H1 (cell line): ENCODE results near the gene UBE3C. TPM values are rescaled to one million over a fixed set of nuclear protein-coding genes. Genes with fewer than 3 reads are reported as not detected.

Experiments
- CTCF ChIA-PET: fragments of 300-600 bp; sonication (Branson Sonifier 250); formaldehyde crosslinking; loops from one replicate; lab custom pipeline; 2021; ENCODE audit not compliant: partially characterized antibody; lab: Charles Lee
- POLR2A ChIA-PET: fragments of 300-600 bp; sonication (Branson Sonifier 250); formaldehyde crosslinking; loops from one replicate; lab custom pipeline; 2021; ENCODE audit warnings: inconsistent platforms; ENCODE audit not compliant: partially characterized antibody; lab: Charles Lee
- DNase-seq, 2 experiments: peaks; one replicate each; pipeline versions ENCODE4 v3.0.0 to v3.0.0-alpha.2; 2010 to 2022; ENCODE audit warnings: low spot score in 2 of 2, low read depth in 1 of 2, mixed read lengths in 1 of 2
- FAIRE-seq: peaks from 2 replicates; lab custom pipeline; 2011; peaks lifted over from hg19 to GRCh38; lab: Jason Lieb, UNC
- H2AFZ ChIP-seq: 2 replicates; pipeline ENCODE4 v1.8.1; 2012; ENCODE audit warnings: low read length, inconsistent platforms
- H2AK5ac ChIP-seq: 2 replicates; pipeline ENCODE4 v1.6.1; 2013; ENCODE audit warnings: low read depth, low read length
- H2BK120ac ChIP-seq: replicated peaks from 2 replicates; pipeline ENCODE3; 2013; ENCODE audit warnings: low read depth, low read length, inconsistent platforms
- H2BK12ac ChIP-seq: 2 replicates; pipeline ENCODE4 v1.6.1; 2013; ENCODE audit warnings: low read depth, low read length
- H2BK15ac ChIP-seq: 2 replicates; pipeline ENCODE4 v1.6.1; 2013; ENCODE audit warnings: low read length
- H2BK20ac ChIP-seq: 2 replicates; pipeline ENCODE4 v1.6.1; 2013; ENCODE audit warnings: low read length
- H2BK5ac ChIP-seq: 2 replicates; pipeline ENCODE4 v1.6.1; 2013; ENCODE audit warnings: low read depth, low read length
- H3K14ac ChIP-seq: 2 replicates; pipeline ENCODE4 v1.6.1; 2013; ENCODE audit warnings: inconsistent platforms; ENCODE audit not compliant: insufficient read length
- H3K18ac ChIP-seq: 2 replicates; pipeline ENCODE4 v1.6.1; 2013; ENCODE audit warnings: low read length; ENCODE audit errors: extremely low read depth
- H3K23ac ChIP-seq: 2 replicates; pipeline ENCODE4 v1.6.1; 2013; ENCODE audit warnings: inconsistent platforms; ENCODE audit not compliant: insufficient read length
- H3K23me2 ChIP-seq: 2 replicates; pipeline ENCODE4 v1.6.1; 2013; ENCODE audit warnings: low read depth, low read length
- H3K27ac ChIP-seq: 2 replicates; pipeline ENCODE4 v1.6.1; 2011; ENCODE audit warnings: low read depth, low read length, inconsistent platforms
- H3K27me3 ChIP-seq, 4 experiments: replicated peaks in 1 of 4; 1 replicate in 1 of 4; 2 replicates in 3 of 4; pipeline versions ENCODE4 v1.6.1 to v1.8.1; 2011 to 2013; ENCODE audit warnings: low read length in 3 of 4, mild to moderate bottlenecking in 3 of 4, inconsistent platforms in 2 of 4, mixed read lengths in 2 of 4, moderate library complexity in 1 of 4; ENCODE audit not compliant: control insufficient read depth in 3 of 4, insufficient read depth in 3 of 4; ENCODE audit errors: extremely low read depth in 1 of 4
- H3K36me3 ChIP-seq, 4 experiments: 2 replicates each; pipeline versions ENCODE4 v1.6.1 to v1.8.1; 2011 to 2013; ENCODE audit warnings: mild to moderate bottlenecking in 4 of 4, low read length in 3 of 4, moderate library complexity in 2 of 4, control low read depth in 1 of 4, inconsistent platforms in 1 of 4; ENCODE audit not compliant: insufficient read depth in 4 of 4, control insufficient read depth in 2 of 4
- H3K4ac ChIP-seq: replicated peaks from 2 replicates; pipeline ENCODE3; 2013; ENCODE audit warnings: low read length, low read depth, mixed read lengths, inconsistent platforms; ENCODE audit not compliant: insufficient read length
- H3K4me1 ChIP-seq, 4 experiments: replicated peaks in 1 of 4; 1 replicate in 1 of 4; 2 replicates in 3 of 4; pipeline versions ENCODE4 v1.6.1 to v1.8.1; 2011 to 2013; ENCODE audit warnings: low read length in 3 of 4, inconsistent platforms in 2 of 4, mixed read lengths in 1 of 4; ENCODE audit not compliant: insufficient read depth in 4 of 4, control insufficient read depth in 3 of 4
- H3K4me2 ChIP-seq, 2 experiments: 2 replicates each; pipeline versions ENCODE4 v1.6.1 to v1.8.1; 2011 to 2013; ENCODE audit warnings: low read depth in 2 of 2, low read length in 2 of 2, control low read depth in 1 of 2, inconsistent platforms in 1 of 2, mild to moderate bottlenecking in 1 of 2; ENCODE audit not compliant: insufficient read depth in 1 of 2
- H3K4me3 ChIP-seq, 4 experiments: fragments of 200-600, 300-600 bp in 1 of 4; sonication (generic), shearing (Covaris generic), sonication (Bioruptor Twin) in 1 of 4; 2 replicates each; pipeline versions ENCODE4 v1.5.1 to v1.8.1; 2011 to 2016; ENCODE audit warnings: low read length in 4 of 4, low read depth in 3 of 4, control low read depth in 2 of 4, inconsistent platforms in 2 of 4, mild to moderate bottlenecking in 2 of 4, mixed read lengths in 1 of 4, moderate library complexity in 1 of 4; ENCODE audit not compliant: insufficient read depth in 2 of 4; ENCODE audit errors: extremely low read depth in 1 of 4
- H3K56ac ChIP-seq: replicated peaks from 2 replicates; pipeline ENCODE3; 2013; ENCODE audit warnings: low read depth, mild to moderate bottlenecking, mixed read lengths, low read length, inconsistent platforms; ENCODE audit not compliant: insufficient read length
- H3K79me1 ChIP-seq: 2 replicates; pipeline ENCODE4 v1.6.1; 2013; ENCODE audit warnings: low read depth, low read length, control low read depth
- H3K79me2 ChIP-seq, 2 experiments: 2 replicates each; pipeline versions ENCODE4 v1.6.1 to v1.8.1; 2012 to 2013; ENCODE audit warnings: low read length in 2 of 2, mild to moderate bottlenecking in 2 of 2, inconsistent platforms in 1 of 2; ENCODE audit not compliant: insufficient read depth in 2 of 2, control insufficient read depth in 1 of 2
- H3K9ac ChIP-seq, 4 experiments: replicated peaks in 1 of 4; 1 replicate in 1 of 4; 2 replicates in 3 of 4; pipeline versions ENCODE4 v1.6.1 to v1.8.1; 2011 to 2013; ENCODE audit warnings: low read depth in 3 of 4, low read length in 3 of 4, control low read depth in 2 of 4, mild to moderate bottlenecking in 2 of 4, moderate library complexity in 2 of 4, inconsistent platforms in 1 of 4; ENCODE audit errors: extremely low read depth in 1 of 4
- H3K9me3 ChIP-seq, 2 experiments: 2 replicates each; pipeline versions ENCODE4 v1.6.1 to v1.8.1; 2012 to 2013; ENCODE audit warnings: mild to moderate bottlenecking in 2 of 2, moderate library complexity in 2 of 2, control low read depth in 1 of 2, inconsistent platforms in 1 of 2, low read depth in 1 of 2, low read length in 1 of 2, mixed read lengths in 1 of 2; ENCODE audit not compliant: insufficient read depth in 2 of 2
- H4K20me1 ChIP-seq, 2 experiments: replicated peaks in 1 of 2; 2 replicates each; pipeline versions ENCODE3 to v1.8.1; 2011 to 2013; ENCODE audit warnings: inconsistent platforms in 2 of 2, low read length in 2 of 2, mild to moderate bottlenecking in 1 of 2; ENCODE audit not compliant: insufficient read depth in 2 of 2, control insufficient read depth in 1 of 2
- H4K5ac ChIP-seq: 2 replicates; pipeline ENCODE4 v1.6.1; 2013; ENCODE audit warnings: low read length, low read depth, mixed read lengths, inconsistent platforms; ENCODE audit not compliant: insufficient read length
- H4K8ac ChIP-seq: 2 replicates; pipeline ENCODE4 v1.8.0; 2013; ENCODE audit warnings: mild to moderate bottlenecking, moderate library complexity, low read length, inconsistent platforms; ENCODE audit not compliant: insufficient read depth; ENCODE audit errors: extremely low read depth
- H4K91ac ChIP-seq: replicated peaks from 2 replicates; pipeline ENCODE3; 2013; ENCODE audit warnings: low read length, mixed read lengths, inconsistent platforms; ENCODE audit not compliant: insufficient read length
- BACH1 ChIP-seq: IDR thresholded peaks from 2 replicates; pipeline ENCODE4 v1.6.1; 2012; ENCODE audit warnings: low read length, improper control_type of control experiment
- BCL11A ChIP-seq, 2 experiments: IDR thresholded peaks; one replicate each; pipeline ENCODE4 v1.6.1; 2011; ENCODE audit warnings: low read depth in 2 of 2, low read length in 2 of 2, mild to moderate bottlenecking in 2 of 2
- CBX8 ChIP-seq: fragments of 300-800, 300-1000 bp; sonication (generic); IDR thresholded peaks from 2 replicates; pipeline ENCODE4 v1.7.1; 2016; ENCODE audit warnings: low read depth, low read length, borderline replicate concordance
- CREB1 ChIP-seq: IDR thresholded peaks from 2 replicates; pipeline ENCODE4 v1.6.1; 2012; ENCODE audit warnings: inconsistent platforms
- JUND ChIP-seq: IDR thresholded peaks from 2 replicates; pipeline ENCODE4 v1.6.1; 2011; ENCODE audit warnings: mild to moderate bottlenecking, improper control_type of control experiment, low read length
- KDM5A ChIP-seq: fragments of 200-600 bp; IDR thresholded peaks from 2 replicates; pipeline ENCODE4 v1.7.1; 2012; ENCODE audit warnings: mild to moderate bottlenecking, low read length, inconsistent platforms, mixed read lengths
- POU5F1 ChIP-seq: IDR thresholded peaks from 2 replicates; pipeline ENCODE4 v1.6.1; 2011; ENCODE audit warnings: low read depth, mild to moderate bottlenecking, low read length, moderate library complexity
- SAP30 ChIP-seq: fragments of 300-600 bp; sonication (generic); IDR thresholded peaks from 2 replicates; pipeline ENCODE4 v1.7.1; 2012; ENCODE audit warnings: low read length, moderate library complexity, mild to moderate bottlenecking, inconsistent platforms; ENCODE audit not compliant: insufficient read depth, insufficient replicate concordance
- WGBS, 2 experiments: shearing (Covaris generic) in 1 of 2; methylation state at CpG; one replicate each; pipeline versions ENCODE4 v1.1.6 to v1.1.7; 2013 to 2015; ENCODE audit warnings: low lambda C conversion rate in 2 of 2, mixed read lengths in 2 of 2, inconsistent platforms in 1 of 2, low coverage in 1 of 2, missing lambda C conversion rate in 1 of 2; ENCODE audit not compliant: insufficient replicate concordance in 2 of 2, insufficient coverage in 1 of 2, insufficient read length in 1 of 2; ENCODE audit errors: extremely low coverage in 1 of 2, missing lambda C conversion rate in 1 of 2; 5-methylcytosine and 5-hydroxymethylcytosine counted together
- polyA plus RNA-seq, 7 experiments: library from polyadenylated mRNA; depleted of rRNA in 3 of 7; stranded (reverse) in 5 of 7; unstranded in 2 of 7; fragments of >200 nt in 5 of 7; fragments of 200-250 nt in 2 of 7; gene quantifications; 1 replicate in 5 of 7; 2 replicates in 1 of 7; 4 replicates in 1 of 7; pipeline versions ENCODE4 v1.2.1 to v1.2.3, GENCODE V29; 2011 to 2013; ENCODE audit warnings: missing spikeins in 2 of 7, mixed read lengths in 2 of 7
- total RNA-seq: library from RNA; stranded (reverse); fragmentation: NEBNext Ultra II Directional; extraction: Animal tissue kit (Norgen Biotek cat#: 25700); gene quantifications from 2 replicates; pipeline ENCODE4 v1.2.1, GENCODE V29; 2021

UBE3C gene
- total and polyA plus RNA-seq, 2 of the 8 experiments (the other 6 are each of a cell fraction or from before 2014, with no cell fraction given): 32.0 to 54.1 TPM

DNA sequence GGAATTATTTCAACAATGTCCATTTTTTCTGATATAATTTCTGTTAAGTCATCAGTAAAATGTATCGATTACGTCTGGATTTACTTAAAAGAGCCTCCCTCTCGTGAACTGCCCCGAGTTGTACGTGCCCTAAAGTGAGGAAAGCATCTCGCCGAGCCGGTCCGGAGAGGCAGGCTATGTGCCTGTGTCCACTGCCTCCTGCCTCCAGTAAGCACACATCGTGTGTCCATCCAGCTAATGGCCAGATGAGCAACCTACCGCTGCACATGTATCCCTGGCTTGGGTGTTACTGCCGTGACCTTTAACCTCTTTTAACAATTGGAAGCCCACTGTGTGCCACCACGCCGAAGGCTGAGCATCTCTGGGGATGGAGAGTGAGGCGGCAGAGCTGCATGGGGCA lies 174.9 kb downstream of the UBE3C start:
- DNase-seq: no peak
- peak overlapping the region; percentile 12; the same call in 1 of the 2 replicates for H2BK12ac ChIP-seq
- no peak overlapping the region for H3K14ac ChIP-seq
- H3K18ac ChIP-seq: no peak overlapping the region
- no peak overlapping the region for H4K5ac ChIP-seq
- ChIA-PET POLR2A (interaction anchor here (1.1 to 1.8 kb wide), 2 partner anchors 23 to 25 kb away, joined by 3 to 5 read pairs; partner anchors contain the start of gene DNAJB6), CTCF (interaction anchor here (1.2 to 3.4 kb wide), 3 partner anchors 9 to 41 kb away, joined by 3 to 13 read pairs (median 8); no protein-coding TSS in a partner anchor)
- H3K23ac ChIP-seq: no peak overlapping the region
- no peak overlapping the region for H3K4me3 ChIP-seq
- H4K8ac ChIP-seq: no peak overlapping the region
- H3K4me1 ChIP-seq: peaks cover 7 to 27% (median 19%) of the 10 kb centered on the region in 4 experiments
- H4K91ac ChIP-seq: peak overlapping the region; percentile 71
- H2BK15ac ChIP-seq: no peak overlapping the region
- peak overlapping the region; percentile 91 for H2BK120ac ChIP-seq
- peak overlapping the region; percentile 11; the same call in 1 of the 2 replicates for H2BK5ac ChIP-seq
- H2AFZ ChIP-seq: no peak overlapping the region
- H3K9me3 ChIP-seq: no peaks in the 10 kb centered on the region
- no peak overlapping the region for H3K56ac ChIP-seq
- no peaks in the 10 kb centered on the region for H3K27me3 ChIP-seq
- H3K79me1 ChIP-seq: no peaks in the 10 kb centered on the region
- no peak for FAIRE-seq
- H3K4ac ChIP-seq: peak overlapping the region; percentile 65
- H3K27ac ChIP-seq: no peak overlapping the region
- WGBS, 2 experiments: 96% methylated on average over 15 of the region's 15 CpGs; no CpG with 5 or more reads in 1 of the 2 experiments
- H3K79me2 ChIP-seq: no peaks in the 10 kb centered on the region
- no peak overlapping the region for H3K4me2 ChIP-seq
- no peaks in the 10 kb centered on the region; the same call in 1 of the 2 replicates for H3K23me2 ChIP-seq
- no peaks in the 10 kb centered on the region for H3K36me3 ChIP-seq
- H4K20me1 ChIP-seq: no peaks in the 10 kb centered on the region
- peak overlapping the region; percentile 28; the same call in 1 of the 2 replicates for H2AK5ac ChIP-seq
- H2BK20ac ChIP-seq: peak overlapping the region; percentile 15
- H3K9ac ChIP-seq: no peak overlapping the region
- TF ChIP-seq CREB1: no peak
- no peak for TF ChIP-seq KDM5A
- TF ChIP-seq POU5F1: no peak
- no peak for TF ChIP-seq JUND
- no peak for TF ChIP-seq BACH1
- no peak for TF ChIP-seq CBX8
- no peak for TF ChIP-seq SAP30
- TF ChIP-seq BCL11A (IDR thresholded peaks at IDR 0.05; ENCODE audit: low read depth in 2 of 2, low read length in 2 of 2): no peak
